HepG2 (cell line): ENCODE measurements around the gene THAP3.

Experiments
- BRF2 ChIP-seq: sonication (generic); formaldehyde crosslinking; IDR thresholded peaks from 2 replicates; pipeline ENCODE4 v1.8.1; 2022; ENCODE audit warnings: mild to moderate bottlenecking, missing genetic modification reagents
- CTCF ChIP-seq: sonication (generic); formaldehyde crosslinking; IDR thresholded peaks from 2 replicates; pipeline ENCODE4 v1.5.0; 2020; ENCODE audit warnings: mild to moderate bottlenecking, missing genetic modification reagents, moderate library complexity
- DPF2 ChIP-seq: sonication (generic); formaldehyde crosslinking; IDR thresholded peaks from 2 replicates; pipeline ENCODE4 v1.4.0; 2020; ENCODE audit warnings: mild to moderate bottlenecking, low read depth, missing genetic modification reagents, borderline replicate concordance
- EP300 ChIP-seq, 3 experiments: sonication (generic) in 1 of 3; formaldehyde crosslinking in 1 of 3; IDR thresholded peaks; 2 replicates each; pipeline versions ENCODE4 v1.5.1 to v1.6.1; 2011 to 2020; ENCODE audit warnings: low read depth in 2 of 3, low read length in 2 of 3, borderline replicate concordance in 1 of 3, improper control_type of control experiment in 1 of 3, mild to moderate bottlenecking in 1 of 3, missing genetic modification reagents in 1 of 3, moderate library complexity in 1 of 3
- GPBP1L1 ChIP-seq: sonication (generic); formaldehyde crosslinking; IDR thresholded peaks from 2 replicates; pipeline ENCODE4 v1.5.0; 2020; ENCODE audit warnings: mild to moderate bottlenecking, missing genetic modification reagents
- MEIS2 ChIP-seq: sonication (generic); formaldehyde crosslinking; IDR thresholded peaks from 2 replicates; pipeline ENCODE4 v1.9.0; 2021; ENCODE audit warnings: mild to moderate bottlenecking, missing genetic modification reagents
- POLR2A ChIP-seq, 2 experiments: IDR thresholded peaks; 2 replicates each; pipeline ENCODE4 v1.6.1; 2011; ENCODE audit warnings: low read depth in 2 of 2, low read length in 2 of 2, mild to moderate bottlenecking in 1 of 2, moderate library complexity in 1 of 2; ENCODE audit not compliant: insufficient read depth in 1 of 2
- TCF7L2 ChIP-seq: IDR thresholded peaks from 2 replicates; pipeline ENCODE4 v1.6.1; 2011; ENCODE audit warnings: mild to moderate bottlenecking, low read depth, low read length, moderate library complexity
- ZNF737 ChIP-seq: sonication (generic); formaldehyde crosslinking; IDR thresholded peaks from 2 replicates; pipeline ENCODE4 v1.5.0; 2020; ENCODE audit warnings: missing genetic modification reagents, mild to moderate bottlenecking, borderline replicate concordance

- no peak for TF ChIP-seq MEIS2
- TF ChIP-seq POLR2A (IDR thresholded peaks at IDR 0.05; ENCODE audit: insufficient read depth in 1 of 2, low read depth in 2 of 2, low read length in 2 of 2), result no peak
- no peak for TF ChIP-seq CTCF (CRISPR knock-in tag)
- no peak for TF ChIP-seq EP300 (IDR thresholded peaks at IDR 0.05; ENCODE audit: low read depth in 2 of 2, low read length in 2 of 2)
- TF ChIP-seq EP300 (CRISPR knock-in tag; IDR thresholded peaks at IDR 0.05; ENCODE audit: borderline replicate concordance), result no peak
- no peak for TF ChIP-seq ZNF737
- no peak for TF ChIP-seq GPBP1L1 (CRISPR knock-in tag)
- TF ChIP-seq BRF2 (CRISPR knock-in tag), result no peak
- TF ChIP-seq TCF7L2, result no peak
- no peak for TF ChIP-seq DPF2 (CRISPR knock-in tag)
Measured at GRCh38 chr1:6667139-6667538, 42.5 kb downstream of the THAP3 start.
